ENCODE measurements around the gene ATP11A. TPM values are rescaled to one million over a fixed set of nuclear protein-coding genes. Genes with fewer than 3 reads are reported as not detected.

Gene ATP11A
- total and polyA plus RNA-seq, 2 experiments from 2014 or later = 12.3 to 52.6 TPM

DNA sequence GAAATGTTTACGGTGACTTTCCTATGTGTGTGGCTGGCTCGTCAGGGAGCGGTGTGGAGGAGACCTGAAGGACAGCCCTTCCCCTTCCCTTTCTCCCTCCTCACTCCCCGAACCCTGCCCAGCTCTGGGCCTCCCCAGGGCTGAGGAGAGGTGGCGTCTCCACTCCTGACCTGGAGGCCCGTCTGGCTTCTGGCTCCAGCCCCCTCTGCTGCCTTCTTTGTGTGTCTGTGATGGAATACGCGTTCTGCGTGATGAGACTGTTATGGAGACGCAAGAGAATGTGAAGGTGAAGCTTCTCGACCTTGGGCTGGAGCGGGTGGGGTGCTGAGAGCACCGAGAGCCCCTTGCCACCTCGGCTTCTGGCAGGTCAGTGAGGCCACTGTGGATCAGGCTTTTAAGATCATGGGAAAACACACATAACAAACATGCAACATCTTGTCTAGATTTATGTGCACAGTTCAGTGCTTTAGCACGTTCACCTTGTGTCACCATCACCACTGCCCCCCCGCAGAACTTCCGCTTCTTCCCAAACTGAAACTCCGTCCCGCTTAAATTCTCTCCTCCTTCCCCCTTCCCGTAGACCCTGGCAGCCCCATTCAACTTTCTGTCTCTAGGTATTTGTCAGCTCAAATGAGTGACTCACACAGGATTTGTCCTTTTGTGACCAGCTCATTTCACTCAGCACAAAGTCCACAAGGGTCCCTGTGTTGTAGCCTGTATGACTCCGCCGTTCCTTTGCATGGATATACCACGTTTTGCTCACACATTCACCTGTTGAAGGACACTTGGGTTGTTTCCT, 24.7 kb downstream of the ATP11A start:
- H3K36me3 Mint-ChIP-seq (ENCODE audit: low read depth) = peaks cover 33% of the 10 kb centered on the region
- peaks cover 85% of the 10 kb centered on the region for H3K4me1 Mint-ChIP-seq
- H3K79me2 ChIP-seq (replicated peaks; ENCODE audit: insufficient read depth) = peaks cover 77% of the 10 kb centered on the region
- H3K27ac Mint-ChIP-seq = peak overlapping the region; percentile 60
- H3K4me3 Mint-ChIP-seq = peak overlapping the region; percentile 8; the same call in 1 of the 3 replicates
- no peaks in the 10 kb centered on the region for H3K9me2 ChIP-seq (ENCODE audit: insufficient read depth)
- H3K36me3 ChIP-seq (ENCODE audit: insufficient read depth) = no peaks in the 10 kb centered on the region
- peaks cover 54% of the 10 kb centered on the region for H3K4me1 ChIP-seq (ENCODE audit: insufficient read depth)
- H3K27ac ChIP-seq (ENCODE audit: low read depth) = 0 out of 2 replicates have a peak overlapping the region, but pooled peaks have one; percentile 39
- H3K4me2 ChIP-seq = peak overlapping the region; percentile 32
- H4K20me1 ChIP-seq (replicated peaks; ENCODE audit: insufficient read depth) = no peaks in the 10 kb centered on the region
- H2AFZ ChIP-seq = no peak overlapping the region
- H3K9me3 Mint-ChIP-seq = peaks cover 10% of the 10 kb centered on the region; the same call in 2 of the 3 replicates
- peaks cover 15% of the 10 kb centered on the region for H3F3A ChIP-seq (replicated peaks; ENCODE audit: low read depth)
- no peak for TF ChIP-seq POLR2AphosphoS5 (IDR thresholded peaks at IDR 0.05; ENCODE audit: low read depth)
- no peak for TF ChIP-seq CREB1 (CRISPR knock-in tag; IDR thresholded peaks at IDR 0.05; ENCODE audit: low read depth)
- TF ChIP-seq EZH2phosphoT487 (IDR thresholded peaks at IDR 0.05; ENCODE audit: unreplicated experiment) = no peak
- TF ChIP-seq, protein P1, sequence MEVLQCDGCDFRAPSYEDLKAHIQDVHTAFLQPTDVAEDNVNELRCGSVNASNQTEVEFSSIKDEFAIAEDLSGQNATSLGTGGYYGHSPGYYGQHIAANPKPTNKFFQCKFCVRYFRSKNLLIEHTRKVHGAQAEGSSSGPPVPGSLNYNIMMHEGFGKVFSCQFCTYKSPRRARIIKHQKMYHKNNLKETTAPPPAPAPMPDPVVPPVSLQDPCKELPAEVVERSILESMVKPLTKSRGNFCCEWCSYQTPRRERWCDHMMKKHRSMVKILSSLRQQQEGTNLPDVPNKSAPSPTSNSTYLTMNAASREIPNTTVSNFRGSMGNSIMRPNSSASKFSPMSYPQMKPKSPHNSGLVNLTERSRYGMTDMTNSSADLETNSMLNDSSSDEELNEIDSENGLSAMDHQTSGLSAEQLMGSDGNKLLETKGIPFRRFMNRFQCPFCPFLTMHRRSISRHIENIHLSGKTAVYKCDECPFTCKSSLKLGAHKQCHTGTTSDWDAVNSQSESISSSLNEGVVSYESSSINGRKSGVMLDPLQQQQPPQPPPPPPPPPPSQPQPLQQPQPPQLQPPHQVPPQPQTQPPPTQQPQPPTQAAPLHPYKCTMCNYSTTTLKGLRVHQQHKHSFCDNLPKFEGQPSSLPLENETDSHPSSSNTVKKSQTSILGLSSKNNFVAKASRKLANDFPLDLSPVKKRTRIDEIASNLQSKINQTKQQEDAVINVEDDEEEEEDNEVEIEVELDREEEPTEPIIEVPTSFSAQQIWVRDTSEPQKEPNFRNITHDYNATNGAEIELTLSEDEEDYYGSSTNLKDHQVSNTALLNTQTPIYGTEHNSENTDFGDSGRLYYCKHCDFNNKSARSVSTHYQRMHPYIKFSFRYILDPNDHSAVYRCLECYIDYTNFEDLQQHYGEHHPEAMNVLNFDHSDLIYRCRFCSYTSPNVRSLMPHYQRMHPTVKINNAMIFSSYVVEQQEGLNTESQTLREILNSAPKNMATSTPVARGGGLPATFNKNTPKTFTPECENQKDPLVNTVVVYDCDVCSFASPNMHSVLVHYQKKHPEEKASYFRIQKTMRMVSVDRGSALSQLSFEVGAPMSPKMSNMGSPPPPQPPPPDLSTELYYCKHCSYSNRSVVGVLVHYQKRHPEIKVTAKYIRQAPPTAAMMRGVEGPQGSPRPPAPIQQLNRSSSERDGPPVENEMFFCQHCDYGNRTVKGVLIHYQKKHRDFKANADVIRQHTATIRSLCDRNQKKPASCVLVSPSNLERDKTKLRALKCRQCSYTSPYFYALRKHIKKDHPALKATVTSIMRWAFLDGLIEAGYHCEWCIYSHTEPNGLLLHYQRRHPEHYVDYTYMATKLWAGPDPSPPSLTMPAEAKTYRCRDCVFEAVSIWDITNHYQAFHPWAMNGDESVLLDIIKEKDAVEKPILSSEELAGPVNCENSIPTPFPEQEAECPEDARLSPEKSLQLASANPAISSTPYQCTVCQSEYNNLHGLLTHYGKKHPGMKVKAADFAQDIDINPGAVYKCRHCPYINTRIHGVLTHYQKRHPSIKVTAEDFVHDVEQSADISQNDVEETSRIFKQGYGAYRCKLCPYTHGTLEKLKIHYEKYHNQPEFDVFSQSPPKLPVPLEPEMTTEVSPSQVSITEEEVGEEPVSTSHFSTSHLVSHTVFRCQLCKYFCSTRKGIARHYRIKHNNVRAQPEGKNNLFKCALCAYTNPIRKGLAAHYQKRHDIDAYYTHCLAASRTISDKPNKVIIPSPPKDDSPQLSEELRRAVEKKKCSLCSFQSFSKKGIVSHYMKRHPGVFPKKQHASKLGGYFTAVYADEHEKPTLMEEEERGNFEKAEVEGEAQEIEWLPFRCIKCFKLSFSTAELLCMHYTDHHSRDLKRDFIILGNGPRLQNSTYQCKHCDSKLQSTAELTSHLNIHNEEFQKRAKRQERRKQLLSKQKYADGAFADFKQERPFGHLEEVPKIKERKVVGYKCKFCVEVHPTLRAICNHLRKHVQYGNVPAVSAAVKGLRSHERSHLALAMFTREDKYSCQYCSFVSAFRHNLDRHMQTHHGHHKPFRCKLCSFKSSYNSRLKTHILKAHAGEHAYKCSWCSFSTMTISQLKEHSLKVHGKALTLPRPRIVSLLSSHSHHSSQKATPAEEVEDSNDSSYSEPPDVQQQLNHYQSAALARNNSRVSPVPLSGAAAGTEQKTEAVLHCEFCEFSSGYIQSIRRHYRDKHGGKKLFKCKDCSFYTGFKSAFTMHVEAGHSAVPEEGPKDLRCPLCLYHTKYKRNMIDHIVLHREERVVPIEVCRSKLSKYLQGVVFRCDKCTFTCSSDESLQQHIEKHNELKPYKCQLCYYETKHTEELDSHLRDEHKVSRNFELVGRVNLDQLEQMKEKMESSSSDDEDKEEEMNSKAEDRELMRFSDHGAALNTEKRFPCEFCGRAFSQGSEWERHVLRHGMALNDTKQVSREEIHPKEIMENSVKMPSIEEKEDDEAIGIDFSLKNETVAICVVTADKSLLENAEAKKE (CRISPR knock-in tag; IDR thresholded peaks at IDR 0.05) = no peak
- TF ChIP-seq ZNF331 (CRISPR knock-in tag; IDR thresholded peaks at IDR 0.05; ENCODE audit: low read depth) = no peak
- no peak for TF ChIP-seq STAT1 (IDR thresholded peaks at IDR 0.05; ENCODE audit: unreplicated experiment)
- TF ChIP-seq ZNF114 (CRISPR knock-in tag; IDR thresholded peaks at IDR 0.05) = no peak
- TF ChIP-seq JUNB (IDR thresholded peaks at IDR 0.05; ENCODE audit: unreplicated experiment) = no peak
- TF ChIP-seq, protein P2, sequence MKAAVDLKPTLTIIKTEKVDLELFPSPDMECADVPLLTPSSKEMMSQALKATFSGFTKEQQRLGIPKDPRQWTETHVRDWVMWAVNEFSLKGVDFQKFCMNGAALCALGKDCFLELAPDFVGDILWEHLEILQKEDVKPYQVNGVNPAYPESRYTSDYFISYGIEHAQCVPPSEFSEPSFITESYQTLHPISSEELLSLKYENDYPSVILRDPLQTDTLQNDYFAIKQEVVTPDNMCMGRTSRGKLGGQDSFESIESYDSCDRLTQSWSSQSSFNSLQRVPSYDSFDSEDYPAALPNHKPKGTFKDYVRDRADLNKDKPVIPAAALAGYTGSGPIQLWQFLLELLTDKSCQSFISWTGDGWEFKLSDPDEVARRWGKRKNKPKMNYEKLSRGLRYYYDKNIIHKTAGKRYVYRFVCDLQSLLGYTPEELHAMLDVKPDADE (IDR thresholded peaks at IDR 0.05) = no peak
- TF ChIP-seq, protein P3, sequence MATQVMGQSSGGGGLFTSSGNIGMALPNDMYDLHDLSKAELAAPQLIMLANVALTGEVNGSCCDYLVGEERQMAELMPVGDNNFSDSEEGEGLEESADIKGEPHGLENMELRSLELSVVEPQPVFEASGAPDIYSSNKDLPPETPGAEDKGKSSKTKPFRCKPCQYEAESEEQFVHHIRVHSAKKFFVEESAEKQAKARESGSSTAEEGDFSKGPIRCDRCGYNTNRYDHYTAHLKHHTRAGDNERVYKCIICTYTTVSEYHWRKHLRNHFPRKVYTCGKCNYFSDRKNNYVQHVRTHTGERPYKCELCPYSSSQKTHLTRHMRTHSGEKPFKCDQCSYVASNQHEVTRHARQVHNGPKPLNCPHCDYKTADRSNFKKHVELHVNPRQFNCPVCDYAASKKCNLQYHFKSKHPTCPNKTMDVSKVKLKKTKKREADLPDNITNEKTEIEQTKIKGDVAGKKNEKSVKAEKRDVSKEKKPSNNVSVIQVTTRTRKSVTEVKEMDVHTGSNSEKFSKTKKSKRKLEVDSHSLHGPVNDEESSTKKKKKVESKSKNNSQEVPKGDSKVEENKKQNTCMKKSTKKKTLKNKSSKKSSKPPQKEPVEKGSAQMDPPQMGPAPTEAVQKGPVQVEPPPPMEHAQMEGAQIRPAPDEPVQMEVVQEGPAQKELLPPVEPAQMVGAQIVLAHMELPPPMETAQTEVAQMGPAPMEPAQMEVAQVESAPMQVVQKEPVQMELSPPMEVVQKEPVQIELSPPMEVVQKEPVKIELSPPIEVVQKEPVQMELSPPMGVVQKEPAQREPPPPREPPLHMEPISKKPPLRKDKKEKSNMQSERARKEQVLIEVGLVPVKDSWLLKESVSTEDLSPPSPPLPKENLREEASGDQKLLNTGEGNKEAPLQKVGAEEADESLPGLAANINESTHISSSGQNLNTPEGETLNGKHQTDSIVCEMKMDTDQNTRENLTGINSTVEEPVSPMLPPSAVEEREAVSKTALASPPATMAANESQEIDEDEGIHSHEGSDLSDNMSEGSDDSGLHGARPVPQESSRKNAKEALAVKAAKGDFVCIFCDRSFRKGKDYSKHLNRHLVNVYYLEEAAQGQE (IDR thresholded peaks at IDR 0.05; ENCODE audit: unreplicated experiment) = no peak
- TF ChIP-seq EZH2 (IDR thresholded peaks at IDR 0.05; ENCODE audit: low read depth, unreplicated experiment) = no peak
- TF ChIP-seq NANOG (IDR thresholded peaks at IDR 0.05; ENCODE audit: borderline replicate concordance) = no peak
- TF ChIP-seq, protein P4, sequence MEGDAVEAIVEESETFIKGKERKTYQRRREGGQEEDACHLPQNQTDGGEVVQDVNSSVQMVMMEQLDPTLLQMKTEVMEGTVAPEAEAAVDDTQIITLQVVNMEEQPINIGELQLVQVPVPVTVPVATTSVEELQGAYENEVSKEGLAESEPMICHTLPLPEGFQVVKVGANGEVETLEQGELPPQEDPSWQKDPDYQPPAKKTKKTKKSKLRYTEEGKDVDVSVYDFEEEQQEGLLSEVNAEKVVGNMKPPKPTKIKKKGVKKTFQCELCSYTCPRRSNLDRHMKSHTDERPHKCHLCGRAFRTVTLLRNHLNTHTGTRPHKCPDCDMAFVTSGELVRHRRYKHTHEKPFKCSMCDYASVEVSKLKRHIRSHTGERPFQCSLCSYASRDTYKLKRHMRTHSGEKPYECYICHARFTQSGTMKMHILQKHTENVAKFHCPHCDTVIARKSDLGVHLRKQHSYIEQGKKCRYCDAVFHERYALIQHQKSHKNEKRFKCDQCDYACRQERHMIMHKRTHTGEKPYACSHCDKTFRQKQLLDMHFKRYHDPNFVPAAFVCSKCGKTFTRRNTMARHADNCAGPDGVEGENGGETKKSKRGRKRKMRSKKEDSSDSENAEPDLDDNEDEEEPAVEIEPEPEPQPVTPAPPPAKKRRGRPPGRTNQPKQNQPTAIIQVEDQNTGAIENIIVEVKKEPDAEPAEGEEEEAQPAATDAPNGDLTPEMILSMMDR (conservative IDR thresholded peaks at IDR 0.05; ENCODE audit: low read depth in 2 of 2) = no peak
- no peaks in the 10 kb centered on the region for H3K27me3 ChIP-seq (ENCODE audit: insufficient read depth)
- H3K4me3 ChIP-seq = no peak overlapping the region
- DNase-seq (ENCODE audit: low spot score) (no peak), ATAC-seq (no peak)
- H3K27me3 Mint-ChIP-seq (ENCODE audit: insufficient read depth, low read depth, poor library complexity) = peaks cover 29% of the 10 kb centered on the region

Measured in GM23338 (cell line).